T-helper 17 cell (primary cell): ENCODE data around the gene RBMS3. TPM values are rescaled to one million over a fixed set of nuclear protein-coding genes. Genes with fewer than 3 reads are reported as not detected.
"Not testable (repeated sequence)": the region's sequence is repeated elsewhere in the genome, so short reads cannot be mapped to it uniquely, and the experiment has no call there.

Experiments
- ATAC-seq: fragments of 150-1000 bp; cut with Tn5 transposase; 2 replicates; pipeline ENCODE4 v1.10.0; 2021; ENCODE audit warnings: mild to moderate bottlenecking, moderate library complexity
- DNase-seq, 3 donors: peaks; one replicate each; pipeline versions ENCODE4 v3.0.0 to v3.0.0-alpha.2; 2020 to 2021
- H3K9me3 ChIP-seq: one replicate; pipeline ENCODE4 v1.7.0; 2013; ENCODE audit warnings: low read length, mild to moderate bottlenecking; ENCODE audit not compliant: control insufficient read depth, poor library complexity, severe bottlenecking
- H3K27ac Mint-ChIP-seq: one replicate; pipeline ENCODE4 v1.8.0; 2022; ENCODE audit warnings: mild to moderate bottlenecking, moderate library complexity, mixed read lengths
- H3K27me3 Mint-ChIP-seq: one replicate; pipeline ENCODE4 v1.8.0; 2022; ENCODE audit warnings: mixed read lengths
- H3K36me3 Mint-ChIP-seq: one replicate; pipeline ENCODE4 v1.8.0; 2022; ENCODE audit warnings: low read depth, mixed read lengths
- H3K4me1 Mint-ChIP-seq: one replicate; pipeline ENCODE4 v1.8.0; 2022; ENCODE audit warnings: mild to moderate bottlenecking, mixed read lengths
- H3K4me3 Mint-ChIP-seq: one replicate; pipeline ENCODE4 v1.8.0; 2022; ENCODE audit warnings: mild to moderate bottlenecking, moderate library complexity, mixed read lengths
- total RNA-seq, 4 donors: library from RNA in 2 of 4; stranded (reverse) in 2 of 4; gene quantifications; one replicate each; pipeline ENCODE4 v1.2.3 and lab custom pipeline; 2022 to 2026

RBMS3 gene
- total RNA-seq, 2 donors from 2014 or later = 0.37 to 1.7 TPM

GRCh38 chr3:29345516-29346300 is 64.8 kb downstream of the RBMS3 start:
- no peaks in the 10 kb centered on the region for H3K27me3 Mint-ChIP-seq
- DNase-seq (no peak), ATAC-seq (no peak)

GRCh38 chr3:29346828-29347227 is 66.0 kb downstream of the RBMS3 start:
- H3K9me3 ChIP-seq = peaks cover 4% of the 10 kb centered on the region
- Mint-ChIP-seq H3K27me3 (no peaks in the 10 kb centered on the region), H3K36me3 (no peaks in the 10 kb centered on the region), H3K4me1 (no peaks in the 10 kb centered on the region), H3K4me3 (no peak overlapping the region), H3K27ac (no peak overlapping the region)
- no peak for DNase-seq
- no peak for ATAC-seq

More at GRCh38 chr3:29345516-29346300, 64.8 kb downstream of the RBMS3 start:
- H3K4me1 Mint-ChIP-seq = no peaks in the 10 kb centered on the region
- H3K27ac Mint-ChIP-seq = no peak overlapping the region
- no peaks in the 10 kb centered on the region for H3K36me3 Mint-ChIP-seq
- H3K9me3 ChIP-seq = peaks cover 4% of the 10 kb centered on the region
- H3K4me3 Mint-ChIP-seq = no peak overlapping the region

GRCh38 chr3:29347412-29347811 is 66.5 kb downstream of the RBMS3 start:
- Mint-ChIP-seq H3K27me3 (no peaks in the 10 kb centered on the region), H3K4me1 (no peaks in the 10 kb centered on the region), H3K4me3 (no peak overlapping the region), H3K36me3 (no peaks in the 10 kb centered on the region), H3K27ac (no peak overlapping the region)
- H3K9me3 ChIP-seq = peaks cover 4% of the 10 kb centered on the region
- DNase-seq (no peak), ATAC-seq (no peak)

- Mint-ChIP-seq H3K27me3 (no peaks in the 10 kb centered on the region), H3K4me3 (no peak overlapping the region), H3K36me3 (no peaks in the 10 kb centered on the region), H3K4me1 (no peaks in the 10 kb centered on the region), H3K27ac (no peak overlapping the region)
- ATAC-seq (no peak), DNase-seq (no peak)
- H3K9me3 ChIP-seq = peaks cover 4% of the 10 kb centered on the region
These were observed 67.4 kb downstream of the RBMS3 start for GRCh38 chr3:29348316-29348715.

DNA sequence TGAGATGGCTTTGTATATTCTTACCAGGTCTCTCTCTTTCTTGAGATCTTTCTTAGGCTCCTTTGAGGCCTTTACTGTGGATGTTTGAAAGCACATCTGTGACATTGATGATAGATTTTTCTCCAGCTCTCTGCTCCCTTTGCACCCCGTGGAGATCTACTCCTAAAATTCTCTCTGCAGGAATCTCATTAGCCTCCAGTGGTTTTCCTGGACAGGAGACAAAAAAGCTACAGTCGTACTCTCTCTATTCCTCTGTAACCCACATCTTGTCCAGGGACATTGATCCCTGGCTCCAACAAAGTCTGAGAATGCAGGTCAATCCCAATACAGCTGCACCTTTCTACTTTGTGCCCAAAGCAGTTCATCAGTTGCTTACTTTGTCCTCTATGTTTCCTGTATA is 68.2 kb downstream of the RBMS3 start:
- H3K4me3 Mint-ChIP-seq = no peak overlapping the region
- no peaks in the 10 kb centered on the region for H3K27me3 Mint-ChIP-seq
- ATAC-seq = no peak
- no peaks in the 10 kb centered on the region for H3K36me3 Mint-ChIP-seq
- no peak overlapping the region for H3K27ac Mint-ChIP-seq
- DNase-seq = no peak
- H3K4me1 Mint-ChIP-seq = no peaks in the 10 kb centered on the region
- no peaks in the 10 kb centered on the region for H3K9me3 ChIP-seq

DNA sequence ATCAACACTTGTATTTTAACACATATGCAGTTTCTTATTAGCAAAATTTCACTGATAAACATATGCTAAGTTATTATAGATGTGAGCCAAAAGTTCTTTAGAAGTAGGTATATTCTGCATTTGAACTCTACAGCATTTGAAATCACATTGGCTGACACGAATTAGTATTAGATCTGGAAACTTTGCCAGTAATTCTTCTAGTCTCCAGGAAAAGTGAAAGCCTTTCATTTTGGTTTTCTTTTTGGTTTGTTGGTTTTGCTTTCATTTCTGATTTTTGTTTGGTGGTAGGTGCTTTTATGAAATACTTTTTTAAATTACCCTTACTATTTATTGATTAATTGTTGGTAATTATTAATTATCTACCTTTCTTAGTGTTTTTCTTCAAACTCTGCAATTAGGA is 72.9 kb downstream of the RBMS3 start:
- Mint-ChIP-seq H3K27me3 (no peaks in the 10 kb centered on the region), H3K27ac (no peak overlapping the region), H3K4me3 (no peak overlapping the region), H3K36me3 (no peaks in the 10 kb centered on the region), H3K4me1 (no peaks in the 10 kb centered on the region)
- ATAC-seq = no peak
- no peak for DNase-seq
- H3K9me3 ChIP-seq = no peaks in the 10 kb centered on the region

GRCh38 chr3:29354894-29355293 is 74.0 kb downstream of the RBMS3 start:
- Mint-ChIP-seq H3K4me1 (no peaks in the 10 kb centered on the region), H3K27me3 (no peaks in the 10 kb centered on the region), H3K4me3 (no peak overlapping the region), H3K36me3 (no peaks in the 10 kb centered on the region), H3K27ac (no peak overlapping the region)
- H3K9me3 ChIP-seq = no peaks in the 10 kb centered on the region
- no peak for DNase-seq
- no peak for ATAC-seq

GRCh38 chr3:29356062-29356461 is 75.2 kb downstream of the RBMS3 start:
- DNase-seq = no peak
- Mint-ChIP-seq H3K27me3 (no peaks in the 10 kb centered on the region), H3K36me3 (no peaks in the 10 kb centered on the region), H3K4me3 (no peak overlapping the region), H3K27ac (no peak overlapping the region), H3K4me1 (no peaks in the 10 kb centered on the region)
- no peaks in the 10 kb centered on the region for H3K9me3 ChIP-seq
- no peak for ATAC-seq

DNA sequence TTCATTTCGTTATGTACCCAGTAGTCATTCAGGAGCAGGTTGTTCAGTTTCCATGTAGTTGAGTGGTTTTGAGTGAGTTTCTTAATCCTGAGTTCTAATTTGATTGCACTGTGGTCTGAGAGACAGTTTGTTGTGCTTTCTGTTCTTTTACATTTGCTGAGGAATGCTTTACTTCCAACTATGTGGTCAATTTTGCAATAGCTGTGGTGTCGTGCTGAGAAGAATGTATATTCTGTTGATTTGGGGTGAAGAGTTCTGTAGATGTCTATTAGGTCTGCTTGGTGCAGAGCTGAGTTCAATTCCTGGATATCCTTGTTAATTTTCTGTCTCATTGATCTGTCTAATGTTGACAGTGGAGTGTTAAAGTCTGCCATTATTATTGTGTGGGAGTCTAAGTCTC is 79.4 kb downstream of the RBMS3 start:
- not testable (repeated sequence) for H3K27ac Mint-ChIP-seq, H3K4me1 Mint-ChIP-seq, DNase-seq, ATAC-seq, H3K9me3 ChIP-seq, H3K36me3 Mint-ChIP-seq, H3K4me3 Mint-ChIP-seq, H3K27me3 Mint-ChIP-seq

GRCh38 chr3:29363110-29363509 is 82.2 kb downstream of the RBMS3 start:
- Mint-ChIP-seq H3K36me3 (no peaks in the 10 kb centered on the region), H3K4me3 (no peak overlapping the region), H3K27ac (no peak overlapping the region), H3K27me3 (no peaks in the 10 kb centered on the region), H3K4me1 (no peaks in the 10 kb centered on the region)
- DNase-seq (no peak), ATAC-seq (no peak)
- H3K9me3 ChIP-seq = no peaks in the 10 kb centered on the region

DNA sequence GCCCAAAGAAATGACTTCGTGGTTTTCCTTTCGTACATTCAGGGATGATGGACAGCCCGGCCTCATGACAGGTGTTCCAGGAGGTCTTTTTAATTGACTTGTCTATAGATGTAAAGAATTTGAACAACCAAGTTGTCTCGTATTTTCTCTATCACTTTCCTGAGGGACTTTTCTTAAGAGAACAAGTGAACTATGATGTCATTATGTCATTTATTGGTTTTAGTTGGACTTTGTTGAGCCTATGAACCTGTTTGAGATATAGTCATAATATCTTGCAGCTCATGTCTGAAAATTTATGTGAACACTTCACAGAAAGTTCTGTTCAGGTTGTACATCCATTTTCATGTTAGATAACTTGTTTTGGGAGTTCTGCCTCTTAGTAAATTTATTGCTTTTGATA is 89.2 kb downstream of the RBMS3 start:
- no peak overlapping the region for H3K4me3 Mint-ChIP-seq
- H3K9me3 ChIP-seq = no peaks in the 10 kb centered on the region
- H3K4me1 Mint-ChIP-seq = no peaks in the 10 kb centered on the region
- no peaks in the 10 kb centered on the region for H3K27me3 Mint-ChIP-seq
- no peak overlapping the region for H3K27ac Mint-ChIP-seq
- no peaks in the 10 kb centered on the region for H3K36me3 Mint-ChIP-seq
- ATAC-seq = no peak
- no peak for DNase-seq

DNA sequence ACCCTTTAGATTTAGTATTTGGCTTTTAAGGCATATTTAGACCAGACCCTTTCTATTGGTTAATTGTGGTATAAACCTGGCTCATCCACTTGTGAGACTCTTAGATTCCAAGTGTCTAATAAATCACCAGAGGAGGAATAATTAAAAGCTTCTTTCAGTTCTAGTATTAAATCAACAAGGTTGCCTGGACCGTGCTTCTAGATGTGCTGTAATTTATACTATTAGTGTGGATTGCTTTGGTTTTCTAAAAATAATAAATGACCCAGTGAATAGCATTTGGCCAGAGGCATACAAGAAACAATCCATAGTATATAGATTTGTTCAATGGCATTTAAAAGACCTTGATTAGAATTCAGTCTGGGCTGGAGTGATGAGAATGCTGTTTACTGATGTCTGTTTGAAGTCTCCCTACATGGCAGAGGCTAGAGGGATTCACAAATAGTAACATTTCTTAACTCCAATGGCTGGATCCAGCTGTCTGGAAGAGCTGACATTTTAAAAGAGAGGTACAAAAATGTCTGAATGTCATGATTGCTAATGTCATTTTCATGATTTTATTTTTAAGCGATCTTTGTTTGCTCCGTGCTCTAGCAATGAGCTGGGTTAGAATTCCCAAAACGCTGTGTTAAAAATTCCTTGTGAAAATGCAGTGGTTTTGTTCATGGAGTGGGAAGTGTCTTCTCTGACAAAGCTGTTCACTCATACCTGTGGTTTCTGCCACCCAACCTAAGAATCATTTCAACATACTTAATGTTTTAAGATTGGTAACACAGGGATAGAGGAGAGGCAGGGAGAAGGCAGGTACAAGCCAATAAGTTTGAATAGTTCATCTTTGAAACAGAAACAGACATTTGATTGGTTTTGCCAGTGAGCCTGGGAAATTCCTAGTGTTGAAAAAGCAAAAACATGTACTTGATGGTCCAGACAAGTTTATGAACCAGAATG is 89.9 kb downstream of the RBMS3 start:
- no peak overlapping the region for H3K27ac Mint-ChIP-seq
- H3K9me3 ChIP-seq = no peaks in the 10 kb centered on the region
- H3K4me3 Mint-ChIP-seq = no peak overlapping the region
- no peaks in the 10 kb centered on the region for H3K36me3 Mint-ChIP-seq
- no peaks in the 10 kb centered on the region for H3K4me1 Mint-ChIP-seq
- no peaks in the 10 kb centered on the region for H3K27me3 Mint-ChIP-seq
- ATAC-seq = no peak
- no peak for DNase-seq

GRCh38 chr3:29373131-29373680 is 92.3 kb downstream of the RBMS3 start:
- no peak for ATAC-seq
- no peaks in the 10 kb centered on the region for H3K27me3 Mint-ChIP-seq
- H3K4me1 Mint-ChIP-seq = no peaks in the 10 kb centered on the region
- DNase-seq = no peak
- no peak overlapping the region for H3K4me3 Mint-ChIP-seq
- H3K36me3 Mint-ChIP-seq = no peaks in the 10 kb centered on the region
- H3K9me3 ChIP-seq = peaks cover 2% of the 10 kb centered on the region
- H3K27ac Mint-ChIP-seq = no peak overlapping the region
